Right renal cortex interstitium (tissue), 3 donors: ENCODE data around the gene FGFR2. TPM values are rescaled to one million over a fixed set of nuclear protein-coding genes. Genes with fewer than 3 reads are reported as not detected.
"Not testable (repeated sequence)": the region's sequence is repeated elsewhere in the genome, so short reads cannot be mapped to it uniquely, and the experiment has no call there.

Experiments
- DNase-seq, 3 donors: peaks; one replicate each; pipeline ENCODE4 v3.0.0-alpha.2; 2013; ENCODE audit warnings: low read depth in 3 of 3, low spot score in 2 of 3
- polyA plus RNA-seq, 3 donors: library from polyadenylated mRNA; unstranded; fragments of 120-200 nt; gene quantifications; one replicate each; pipeline ENCODE4 v1.2.1, GENCODE V29; 2013; ENCODE audit not compliant: insufficient read length in 3 of 3

Gene FGFR2
- polyA plus RNA-seq, 3 donors: 96.1 to 106 (median 102) TPM

DNA sequence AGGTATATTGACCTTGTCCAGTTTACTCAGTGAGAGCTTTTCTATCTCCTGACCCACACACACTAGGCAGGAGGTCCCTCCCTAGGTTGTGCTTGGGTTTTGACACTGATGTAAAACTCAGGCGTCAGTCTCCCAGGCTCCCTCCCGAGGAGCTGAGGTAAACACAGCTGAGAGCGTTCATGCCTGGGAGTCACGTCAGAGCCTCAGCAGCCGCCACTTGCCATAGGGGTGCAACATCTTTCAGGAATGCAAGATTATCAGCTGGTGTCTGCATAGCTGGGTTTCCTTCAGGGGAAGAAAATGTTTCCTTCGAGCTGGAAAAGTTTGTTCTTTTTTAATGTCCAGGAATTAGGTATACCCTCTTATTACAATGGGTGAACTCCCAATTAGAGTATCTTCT lies 70.6 kb downstream of the FGFR2 start:
- no peak for DNase-seq

DNA sequence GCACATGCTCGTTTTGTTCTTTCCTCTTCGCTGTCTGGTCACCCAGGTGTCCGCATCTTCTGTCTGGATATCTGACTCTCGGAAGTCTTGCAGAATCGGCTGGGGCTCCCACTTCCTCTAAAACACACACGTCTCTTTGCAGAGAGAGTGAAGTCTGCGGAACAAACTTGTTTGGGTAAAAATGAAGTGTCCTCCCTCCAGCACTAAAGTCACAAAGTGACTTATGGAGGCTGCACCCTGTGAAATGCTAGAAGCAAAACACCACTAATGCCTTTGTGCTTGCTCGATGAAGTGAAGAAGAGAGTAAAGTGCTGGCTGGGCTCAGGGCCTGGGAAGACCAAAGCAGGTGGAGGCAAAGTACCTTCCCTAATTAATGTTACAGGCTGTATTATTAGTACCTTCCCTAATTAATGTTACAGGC lies 71.4 kb downstream of the FGFR2 start:
- DNase-seq: peak in 1 of 3 donors; percentile 66

DNA sequence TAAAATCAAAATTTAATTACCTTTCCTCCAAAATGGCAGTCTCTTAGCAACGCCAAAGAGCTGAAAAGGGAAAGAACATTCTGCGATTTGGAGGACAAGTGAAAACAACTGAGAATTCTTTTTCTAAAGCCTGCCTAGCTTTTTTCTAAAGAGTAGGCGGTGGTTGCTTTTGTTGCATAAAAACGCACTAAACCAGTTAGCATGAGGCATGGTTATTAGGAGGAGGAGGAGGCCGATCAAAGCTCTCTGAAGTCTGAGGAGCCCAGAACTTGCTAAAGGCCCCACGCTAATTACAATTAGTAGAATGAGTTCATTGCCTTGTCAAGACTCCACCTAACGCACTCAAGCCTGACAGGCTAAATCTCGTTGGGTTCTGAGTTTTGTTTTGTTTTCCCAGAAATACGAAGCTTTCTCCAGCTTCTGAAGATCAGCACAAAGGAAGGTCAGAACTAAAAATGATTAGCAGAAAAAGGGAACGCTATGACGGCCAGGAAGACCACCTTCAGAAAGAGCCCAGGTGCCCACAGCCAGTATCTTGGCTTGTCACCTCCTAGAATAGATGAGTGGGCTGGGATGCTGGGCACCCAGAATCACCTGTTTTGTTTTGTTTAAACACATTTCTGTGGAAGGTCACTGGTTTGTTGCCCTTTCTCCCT lies 72.0 kb downstream of the FGFR2 start:
- DNase-seq: no peak

DNA sequence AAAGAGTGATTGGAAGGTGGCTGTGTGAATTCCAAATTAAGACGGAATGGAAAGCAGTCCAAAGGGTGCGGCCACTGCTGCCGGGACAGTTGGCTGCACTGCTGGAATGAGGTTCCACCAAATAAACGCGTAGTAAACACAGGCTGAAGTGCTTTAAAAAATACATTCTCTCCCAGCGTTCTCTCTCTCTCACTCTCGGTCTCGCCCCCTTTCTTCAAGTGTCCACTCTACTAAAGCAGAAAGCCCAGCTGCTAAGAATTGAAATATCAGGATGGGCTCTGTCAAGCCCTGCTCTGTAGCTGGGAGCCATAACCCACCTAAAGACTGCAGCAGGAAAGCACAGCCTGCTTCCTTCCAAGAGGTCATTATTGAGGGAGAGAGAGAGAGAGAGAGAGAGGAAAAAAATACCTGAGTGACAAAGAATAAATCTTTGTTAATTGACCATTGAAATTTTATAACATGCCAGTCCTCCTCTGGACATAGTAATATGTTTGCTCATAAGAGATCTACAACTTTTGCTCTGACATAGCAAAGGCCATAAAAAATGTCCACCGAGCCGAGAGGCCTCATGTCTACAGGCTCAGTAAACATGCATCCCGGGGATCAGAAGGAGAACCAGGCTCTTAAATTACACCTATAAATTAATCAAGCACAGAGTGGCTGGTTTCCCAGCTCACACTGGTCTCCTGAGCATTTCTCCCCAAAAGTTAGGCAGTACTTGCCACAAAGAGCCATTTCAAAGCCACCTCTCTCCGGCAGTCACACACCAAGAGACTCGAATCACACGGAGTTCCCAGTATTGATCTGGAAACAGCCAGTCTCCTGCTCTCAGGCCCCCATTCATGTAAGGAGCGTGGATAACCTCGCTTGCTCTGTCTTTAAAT lies 72.8 kb downstream of the FGFR2 start:
- no peak for DNase-seq

DNA sequence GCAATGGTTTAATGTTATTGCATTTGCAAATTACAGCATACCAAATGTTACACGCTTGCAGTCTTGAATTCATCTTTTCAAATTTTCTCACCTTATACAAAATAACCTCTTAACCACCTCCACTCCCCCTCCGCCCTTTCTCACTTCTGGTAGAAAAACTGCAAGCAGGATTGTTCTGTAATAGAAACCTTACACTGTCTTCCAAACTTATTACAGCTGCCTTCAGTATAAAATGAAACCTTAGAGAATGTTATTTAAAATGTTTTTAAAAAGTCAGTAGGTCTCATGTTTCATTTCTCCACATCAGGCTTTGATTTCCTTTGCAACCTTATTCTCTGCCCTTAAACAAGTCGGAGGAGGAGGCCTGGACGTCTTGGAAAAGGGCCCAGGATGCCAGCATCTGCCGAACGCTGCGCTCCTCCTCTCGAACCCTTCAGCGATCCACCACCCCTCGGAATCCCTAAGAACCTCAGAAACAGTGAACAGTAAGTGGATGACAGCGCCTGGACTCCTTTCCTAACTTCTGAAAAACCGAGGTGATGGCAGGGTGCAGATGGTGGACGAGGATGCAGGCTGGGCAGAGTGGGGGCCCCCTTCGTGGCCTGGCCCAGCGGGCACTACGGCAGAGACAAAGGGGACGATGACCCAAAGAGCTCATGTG lies 74.0 kb downstream of the FGFR2 start:
- DNase-seq: no peak

DNA sequence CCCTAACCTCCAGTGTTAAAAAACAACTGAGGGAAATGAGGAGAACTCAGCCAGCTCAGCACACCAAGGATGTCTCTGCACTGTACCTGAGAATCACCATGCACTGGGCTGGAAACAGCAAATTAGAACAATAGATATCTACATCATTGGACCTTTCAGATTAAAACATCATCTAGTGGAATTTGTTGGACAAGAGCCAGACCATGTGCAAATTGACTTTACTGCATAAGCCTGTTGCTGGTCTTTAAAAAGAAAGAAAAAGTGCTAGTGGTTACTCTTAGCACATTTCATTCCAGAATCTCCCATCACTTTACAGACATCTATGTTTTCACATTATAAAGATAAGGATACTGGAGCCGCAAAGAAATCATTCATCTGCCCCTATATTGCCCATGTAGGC lies 75.4 kb downstream of the FGFR2 start:
- no peak for DNase-seq

DNA sequence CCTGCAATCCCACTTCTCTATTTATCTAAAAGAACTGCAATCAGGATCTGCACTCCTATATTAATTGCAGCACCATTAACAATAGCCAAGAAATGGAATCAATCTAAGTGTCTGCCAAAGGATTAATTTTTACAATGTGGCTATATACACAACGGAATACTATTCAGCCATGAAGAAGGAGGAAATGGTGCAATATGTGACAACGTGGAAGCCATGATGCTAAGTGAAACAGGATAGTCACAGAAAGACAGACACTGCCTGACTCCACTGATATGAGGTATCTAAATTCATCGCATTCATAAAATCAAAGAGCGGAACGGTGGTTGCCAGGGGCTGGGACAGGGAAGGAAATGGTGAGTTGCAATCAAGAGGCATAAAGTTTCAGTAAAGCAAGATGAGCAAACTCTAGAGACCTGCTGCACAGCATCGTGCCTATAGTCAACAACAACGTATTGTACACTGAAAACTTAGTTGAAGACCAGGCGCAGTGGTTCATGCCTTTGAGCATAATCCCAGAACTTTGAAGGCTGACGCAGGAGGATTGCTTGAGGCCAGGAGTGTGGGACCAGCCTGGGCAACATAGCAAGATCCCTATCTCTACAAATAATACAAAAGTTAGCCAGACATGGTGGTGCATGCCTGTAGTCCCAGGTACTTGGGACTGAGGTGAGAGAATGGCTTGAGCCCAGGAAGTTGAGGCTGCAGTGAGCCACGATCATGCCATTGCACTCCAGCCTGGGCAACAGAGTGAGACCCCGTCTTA lies 76.3 kb downstream of the FGFR2 start:
- DNase-seq: no peak

DNA sequence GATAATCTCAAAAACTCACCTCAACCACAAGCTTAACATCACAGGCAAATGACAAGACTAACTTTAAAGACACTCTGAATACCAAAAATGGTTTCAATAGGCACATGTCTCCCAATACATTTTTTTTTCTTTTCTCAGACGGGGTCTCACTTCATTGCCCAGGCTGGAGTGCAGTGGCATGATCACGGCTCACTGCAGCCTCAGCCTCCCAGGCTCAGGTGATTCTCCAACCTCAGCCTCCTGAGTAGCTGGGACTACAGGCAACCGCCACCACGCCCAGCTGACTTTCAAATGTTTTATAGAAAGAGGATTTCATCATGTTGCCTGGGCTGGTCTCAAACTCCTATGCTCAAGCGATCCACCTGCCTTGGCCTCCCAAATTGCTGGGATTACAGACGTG lies 77.7 kb downstream of the FGFR2 start:
- DNase-seq: not testable (repeated sequence)

DNA sequence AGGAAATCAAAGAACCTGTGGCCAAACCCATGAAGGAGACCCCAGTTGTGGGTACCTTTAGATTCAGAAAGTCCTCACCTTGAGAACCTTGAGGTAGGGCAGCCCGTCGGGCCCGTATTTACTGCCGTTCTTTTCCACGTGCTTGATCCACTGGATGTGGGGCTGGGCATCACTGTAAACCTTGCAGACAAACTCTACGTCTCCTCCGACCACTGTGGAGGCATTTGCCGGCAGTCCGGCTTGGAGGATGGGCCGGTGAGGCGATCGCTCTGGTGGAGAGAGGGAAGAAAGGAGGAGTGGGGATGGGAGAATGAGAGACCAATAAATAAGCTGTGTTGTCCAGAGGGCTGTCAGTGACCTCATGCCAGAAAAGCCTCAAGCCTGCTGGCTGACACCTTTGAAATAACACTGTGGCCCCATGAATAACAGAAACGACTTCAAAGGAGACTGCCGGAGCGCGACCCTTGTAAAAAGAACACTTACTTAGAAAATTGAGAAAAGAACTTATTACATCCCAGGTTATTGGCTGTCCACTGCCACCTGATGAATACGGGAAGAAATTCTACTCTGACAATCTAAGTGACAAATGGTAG lies 78.2 kb downstream of the FGFR2 start:
- no peak for DNase-seq

DNA sequence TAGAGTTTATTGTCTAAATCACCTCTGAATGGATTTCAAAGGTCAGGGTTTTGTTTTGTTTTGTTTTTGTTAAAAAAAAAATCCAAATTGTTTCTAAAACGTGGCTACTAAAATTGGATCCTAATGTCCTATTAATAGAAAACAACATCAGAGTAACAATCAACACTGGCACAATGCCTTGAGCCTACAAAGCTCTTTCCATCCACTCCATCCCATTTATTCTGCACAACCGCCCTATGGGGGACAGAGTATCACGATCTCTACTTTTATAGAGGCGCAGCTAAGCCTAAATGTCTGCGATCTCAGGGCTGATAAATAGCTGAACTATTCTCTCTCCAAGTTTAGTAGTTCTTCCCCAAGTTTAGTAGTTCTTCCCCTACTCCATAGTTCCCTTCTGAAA lies 78.8 kb downstream of the FGFR2 start:
- DNase-seq: no peak

DNA sequence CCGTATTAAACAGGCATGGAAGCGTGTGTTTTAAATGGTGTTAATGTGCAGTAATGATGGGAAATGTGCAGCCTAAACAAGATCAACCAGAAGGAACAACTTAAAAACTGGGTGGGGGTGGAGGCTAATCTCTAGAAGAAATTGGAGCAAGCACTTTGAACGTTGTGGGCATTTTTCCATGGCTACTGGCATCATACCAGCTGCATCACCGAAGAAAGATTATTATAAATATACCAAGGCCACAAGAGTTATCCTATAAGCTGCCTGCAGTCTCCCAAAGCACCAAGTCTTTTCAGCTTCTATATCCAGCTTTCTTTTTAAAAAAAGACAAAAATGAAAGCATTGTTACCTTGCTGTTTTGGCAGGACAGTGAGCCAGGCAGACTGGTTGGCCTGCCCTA lies 79.9 kb downstream of the FGFR2 start:
- DNase-seq: no peak

DNA sequence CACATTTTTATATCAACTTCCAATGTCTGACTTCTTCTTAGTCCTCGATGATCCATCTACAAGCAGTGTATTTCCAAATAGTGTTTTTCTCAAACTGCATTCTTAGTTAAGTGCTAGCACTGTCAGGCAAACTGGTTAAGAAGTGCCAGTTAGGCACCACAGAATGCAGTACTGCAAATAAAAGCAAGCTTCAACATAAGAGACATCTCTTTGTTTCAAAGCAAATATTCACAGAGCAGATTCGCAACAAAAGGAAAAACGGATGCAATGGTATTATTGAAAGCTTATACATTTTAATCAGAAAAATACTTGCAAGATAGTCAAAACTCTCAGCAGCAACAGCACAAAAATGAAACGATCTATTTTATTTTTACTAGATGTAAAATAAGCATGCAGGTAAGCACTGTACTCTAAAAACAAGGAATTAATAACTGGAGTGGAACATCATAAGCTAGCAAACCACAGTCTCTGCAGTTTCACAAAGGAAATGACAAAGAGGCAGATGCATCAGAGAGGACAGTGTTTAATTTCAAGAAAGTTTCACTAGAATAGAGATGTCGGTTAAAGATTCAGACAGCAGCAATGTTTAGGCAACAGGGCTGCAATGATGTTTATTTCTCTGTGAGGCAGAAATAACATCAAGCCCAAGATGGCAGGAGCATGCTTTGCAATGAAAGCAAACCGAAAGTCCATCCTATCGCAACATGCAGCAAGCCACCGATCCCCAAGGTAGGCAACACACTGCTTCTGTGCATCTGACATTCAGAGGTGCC lies 82.0 kb downstream of the FGFR2 start:
- no peak for DNase-seq

DNA sequence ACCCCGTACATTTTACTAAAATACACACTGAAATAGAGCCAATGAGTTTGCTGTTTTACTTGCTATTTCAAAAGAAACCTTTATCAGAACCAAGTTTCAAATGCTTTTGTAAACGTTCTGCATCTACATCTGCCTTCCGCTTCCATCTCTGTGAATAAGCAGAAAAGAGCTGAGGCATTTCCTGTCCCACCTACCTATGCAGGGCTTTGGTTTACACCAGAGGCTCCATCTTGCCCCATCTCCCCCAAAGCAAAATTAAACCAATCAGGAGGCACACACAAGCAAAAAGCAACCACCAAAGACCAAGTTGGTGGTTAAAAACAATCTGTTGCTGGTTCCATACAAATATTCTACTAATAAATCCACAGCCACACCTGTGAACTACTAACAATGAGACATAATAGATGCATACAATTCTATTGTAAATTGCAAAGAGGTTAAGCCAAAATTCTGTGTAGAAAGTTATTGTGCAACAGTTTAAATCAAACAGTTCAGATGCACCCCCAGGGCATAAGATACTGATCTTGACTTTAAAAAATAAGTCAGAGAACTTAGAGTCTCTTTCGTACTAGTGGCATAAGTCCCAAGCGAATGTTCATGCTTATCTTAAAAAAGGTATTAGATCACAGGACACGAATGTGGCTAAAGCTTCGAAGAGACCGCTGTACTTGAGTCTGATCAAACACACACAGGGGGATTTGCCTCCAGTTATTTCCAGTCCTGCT lies 83.9 kb downstream of the FGFR2 start:
- DNase-seq: no peak

DNA sequence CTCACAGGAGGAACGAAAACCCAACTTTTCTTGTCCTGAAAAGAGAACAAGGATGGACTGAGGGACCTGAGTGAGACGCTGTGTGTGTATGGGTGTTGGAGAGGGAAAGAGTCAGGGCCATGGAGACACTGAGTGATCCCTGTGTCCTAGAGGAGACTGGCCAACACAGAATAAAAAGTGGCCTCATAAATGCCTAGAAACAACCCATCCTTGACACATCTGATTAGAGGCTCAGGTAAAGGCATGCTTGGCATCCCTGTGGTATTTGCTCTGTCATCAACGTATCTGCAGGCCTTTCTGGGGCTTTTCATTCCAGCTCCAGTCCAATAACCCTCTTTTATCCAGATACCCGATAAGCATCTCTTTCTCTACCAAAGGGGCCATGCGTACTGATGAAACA lies 86.3 kb downstream of the FGFR2 start:
- no peak for DNase-seq

DNA sequence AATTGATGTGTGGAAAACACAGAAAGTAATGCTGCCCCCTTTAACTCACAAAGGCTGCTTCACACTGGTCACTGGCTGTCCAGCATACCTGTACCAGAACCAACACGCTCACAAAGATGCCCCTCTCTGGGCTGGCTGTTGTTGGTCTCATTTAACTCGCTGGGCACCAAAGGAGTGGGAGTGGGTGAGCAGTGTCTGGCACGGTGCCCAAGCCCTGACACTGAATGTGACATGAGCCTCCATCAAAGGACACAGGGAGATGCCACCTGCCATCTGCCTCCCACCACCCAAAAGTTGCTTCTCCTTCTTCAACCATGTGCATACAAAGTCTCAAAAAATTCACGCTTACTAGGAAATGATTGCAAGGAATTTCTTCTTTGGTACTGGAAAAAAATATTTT lies 86.8 kb downstream of the FGFR2 start:
- DNase-seq: no peak

DNA sequence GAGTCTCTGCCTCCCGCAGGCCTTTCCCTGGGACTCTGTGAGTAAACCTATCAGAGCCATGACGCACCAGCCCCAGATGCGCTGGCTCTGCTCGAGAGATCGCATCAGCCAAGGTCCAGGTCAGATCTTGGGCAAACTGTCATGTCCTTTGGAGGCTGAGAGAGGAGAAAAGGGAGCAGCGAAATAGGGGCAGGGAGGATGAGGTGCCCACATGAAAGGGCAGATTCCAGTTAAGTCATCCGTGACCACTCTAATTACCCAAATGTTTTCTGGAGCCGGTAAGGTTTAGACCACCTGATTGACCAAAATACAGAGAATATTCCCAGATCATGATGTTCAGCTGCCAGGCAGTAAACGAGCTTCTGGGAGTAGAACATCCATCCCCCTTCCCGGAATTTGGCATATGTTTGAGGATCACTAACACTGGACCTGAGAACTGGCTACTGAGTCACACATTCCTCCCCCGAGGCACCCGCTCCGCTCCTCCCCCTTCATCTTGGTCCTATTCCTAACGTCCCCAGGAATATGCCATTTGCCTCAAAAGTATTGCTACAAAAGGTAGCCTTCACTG lies 88.0 kb downstream of the FGFR2 start:
- no peak for DNase-seq

DNA sequence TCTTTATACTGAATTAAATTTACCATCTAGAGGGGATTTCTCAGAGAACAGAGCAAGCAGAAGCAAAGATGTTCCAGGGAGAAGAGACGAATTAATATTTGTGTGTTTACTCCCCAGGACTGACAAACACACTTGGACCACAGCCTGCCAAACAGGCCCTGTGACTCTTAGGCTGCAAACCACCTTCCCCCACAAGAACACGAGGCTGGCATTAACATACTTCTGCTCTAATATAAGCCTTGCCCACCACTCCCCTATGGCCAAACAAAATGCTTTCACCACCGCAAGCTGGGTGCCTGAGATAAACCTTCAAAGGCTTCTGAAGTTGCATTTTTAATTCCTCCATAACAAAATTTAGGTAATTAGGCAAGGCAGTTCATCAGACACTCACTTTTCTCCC lies 88.4 kb downstream of the FGFR2 start:
- DNase-seq: no peak

DNA sequence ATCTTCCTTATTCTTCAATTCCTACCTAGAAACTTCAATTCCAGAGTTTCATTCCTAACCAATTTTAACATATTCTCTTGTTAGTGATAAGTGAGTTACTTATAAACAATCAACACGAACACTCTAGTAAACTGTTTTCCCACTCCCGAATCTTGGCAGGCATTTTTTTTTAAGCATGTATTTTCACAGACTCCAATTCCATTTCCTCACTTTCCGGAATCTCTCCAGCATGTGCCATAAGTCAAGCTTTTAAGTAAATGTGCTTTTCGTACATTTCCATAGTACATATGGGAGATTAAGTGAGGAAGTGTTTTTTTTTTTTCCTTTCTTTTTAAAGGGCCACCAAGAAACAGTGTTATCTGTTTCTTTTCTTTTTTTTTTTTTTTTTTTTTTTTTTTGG lies 89.1 kb downstream of the FGFR2 start:
- no peak for DNase-seq

DNA sequence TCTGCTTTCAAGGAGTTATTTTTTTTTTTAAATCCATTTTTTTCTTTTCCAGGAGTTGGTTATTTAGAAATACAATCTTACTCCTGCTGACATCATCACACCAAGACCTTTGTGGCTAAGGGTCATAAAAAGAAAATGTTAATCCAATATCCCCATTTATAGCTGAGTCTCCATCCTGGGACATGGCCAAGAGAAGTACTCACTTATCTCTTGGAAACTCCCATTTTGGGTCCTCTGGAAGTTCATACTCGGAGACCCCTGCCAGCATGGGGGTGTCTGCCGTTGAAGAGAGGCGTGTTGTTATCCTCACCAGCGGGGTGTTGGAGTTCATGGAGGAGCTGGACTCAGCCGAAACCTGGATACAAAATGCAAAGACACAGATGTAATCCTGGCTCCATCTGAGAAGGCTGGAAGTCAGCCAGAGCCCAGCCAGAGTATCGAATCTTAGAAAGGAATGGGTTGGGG lies 94.6 kb downstream of the FGFR2 start:
- no peak for DNase-seq
